LNCAP (cell line): ENCODE data around the gene CD28.

Experiments
- TF ChIP-seq, protein P1 (sequence below): fragments of 450-650 bp; IDR thresholded peaks from 2 replicates; pipeline ENCODE4 v1.5.1; 2017; ENCODE audit warnings: mild to moderate bottlenecking

The CD28 gene

DNA sequence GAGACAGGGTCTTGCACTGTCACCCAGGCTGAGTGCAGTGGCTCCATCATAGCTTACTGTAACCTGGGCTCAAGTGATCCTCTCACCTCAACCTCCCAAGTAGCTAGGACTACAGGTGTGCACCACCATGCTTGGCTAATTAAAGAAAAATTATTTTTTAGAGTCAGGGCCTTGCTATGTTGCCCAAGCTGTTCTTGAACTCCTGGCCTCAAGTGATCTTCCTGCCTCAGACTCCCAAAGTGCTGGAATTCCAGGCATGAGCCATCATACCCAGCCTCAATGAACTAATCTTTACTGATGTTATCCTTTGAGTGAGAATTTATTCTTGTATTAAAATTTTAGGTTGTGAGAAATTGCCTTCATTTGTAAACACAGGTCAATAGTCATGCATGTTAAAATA lies 27.0 kb upstream of the CD28 start:
- TF ChIP-seq, protein P1, sequence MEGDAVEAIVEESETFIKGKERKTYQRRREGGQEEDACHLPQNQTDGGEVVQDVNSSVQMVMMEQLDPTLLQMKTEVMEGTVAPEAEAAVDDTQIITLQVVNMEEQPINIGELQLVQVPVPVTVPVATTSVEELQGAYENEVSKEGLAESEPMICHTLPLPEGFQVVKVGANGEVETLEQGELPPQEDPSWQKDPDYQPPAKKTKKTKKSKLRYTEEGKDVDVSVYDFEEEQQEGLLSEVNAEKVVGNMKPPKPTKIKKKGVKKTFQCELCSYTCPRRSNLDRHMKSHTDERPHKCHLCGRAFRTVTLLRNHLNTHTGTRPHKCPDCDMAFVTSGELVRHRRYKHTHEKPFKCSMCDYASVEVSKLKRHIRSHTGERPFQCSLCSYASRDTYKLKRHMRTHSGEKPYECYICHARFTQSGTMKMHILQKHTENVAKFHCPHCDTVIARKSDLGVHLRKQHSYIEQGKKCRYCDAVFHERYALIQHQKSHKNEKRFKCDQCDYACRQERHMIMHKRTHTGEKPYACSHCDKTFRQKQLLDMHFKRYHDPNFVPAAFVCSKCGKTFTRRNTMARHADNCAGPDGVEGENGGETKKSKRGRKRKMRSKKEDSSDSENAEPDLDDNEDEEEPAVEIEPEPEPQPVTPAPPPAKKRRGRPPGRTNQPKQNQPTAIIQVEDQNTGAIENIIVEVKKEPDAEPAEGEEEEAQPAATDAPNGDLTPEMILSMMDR, result no peak

DNA sequence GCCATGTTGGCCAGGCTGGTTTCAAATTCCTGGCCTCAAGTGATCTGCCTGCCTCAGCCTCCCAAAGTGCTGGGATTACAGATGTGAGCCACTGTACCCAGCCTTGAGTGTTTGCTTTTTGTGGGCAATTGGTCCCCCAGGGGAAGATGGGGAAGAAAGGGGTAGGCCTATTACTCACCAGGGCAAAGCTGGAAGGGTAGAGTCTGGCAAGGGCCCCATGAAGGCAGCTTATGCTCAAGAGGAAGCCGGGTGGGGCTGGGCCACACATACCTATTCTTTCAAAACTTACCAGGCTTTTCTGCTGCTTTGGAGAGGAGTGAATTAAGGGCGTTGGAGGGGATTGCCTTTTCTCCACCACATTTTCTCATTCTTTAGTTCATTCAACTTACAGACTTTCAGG lies 24.5 kb upstream of the CD28 start:
- TF ChIP-seq, protein P1, result no peak

GRCh38 chr2:203682688-203683130 lies 23.7 kb upstream of the CD28 start:
- TF ChIP-seq, protein P1, result no peak

DNA sequence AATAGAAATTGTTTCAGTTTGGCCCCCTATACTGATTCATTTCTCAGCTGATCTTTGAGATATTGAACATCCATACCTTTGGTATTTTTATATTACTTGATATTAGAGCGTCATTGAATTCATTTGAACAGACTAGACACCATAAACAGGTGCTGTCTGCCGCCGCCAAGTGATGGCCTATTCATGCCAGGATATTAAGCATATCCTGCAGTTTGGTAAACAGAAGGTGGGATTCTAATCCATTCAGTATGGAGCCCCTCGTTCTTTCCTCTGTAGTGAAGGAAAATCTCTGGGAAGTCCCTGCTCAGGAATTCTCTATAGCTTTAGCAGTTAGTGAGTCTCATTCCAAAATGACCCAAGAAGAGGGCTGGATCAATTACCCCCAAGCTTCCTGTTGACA lies 23.0 kb upstream of the CD28 start:
- TF ChIP-seq, protein P1, result no peak

DNA sequence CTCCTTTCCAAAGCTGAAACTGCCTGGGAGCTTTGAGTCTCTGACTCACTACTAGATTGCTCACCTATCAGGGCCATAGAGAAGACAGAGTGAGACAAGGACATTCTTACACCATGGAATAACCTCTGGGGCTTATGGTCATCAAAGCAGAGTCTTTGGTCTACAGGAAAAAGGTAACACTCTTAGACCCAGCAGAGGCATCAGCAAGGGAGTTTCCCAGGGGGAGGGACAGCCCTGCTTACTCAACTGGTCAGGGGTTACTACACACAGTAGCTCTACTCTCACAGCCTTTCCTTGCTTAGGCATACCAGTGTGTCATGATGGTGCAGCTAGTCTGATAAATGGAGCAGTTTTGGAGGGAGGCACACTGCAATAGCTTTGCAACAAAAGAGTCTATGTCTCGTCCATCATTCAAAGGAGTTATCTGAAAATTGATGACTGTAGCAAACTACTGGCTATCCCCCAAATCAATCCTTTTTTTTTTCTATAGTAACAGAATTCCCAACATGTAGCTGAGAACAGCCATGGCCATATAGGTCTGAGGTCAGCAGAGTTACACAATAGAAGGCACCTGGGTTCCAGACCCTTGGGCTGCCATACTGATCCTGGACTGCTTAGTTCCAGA lies 22.4 kb upstream of the CD28 start:
- TF ChIP-seq, protein P1, result no peak

- TF ChIP-seq, protein P1, result no peak
These were observed 21.3 kb upstream of the CD28 start for GRCh38 chr2:203685081-203685621.

- TF ChIP-seq, protein P1, result no peak
These were observed 20.5 kb upstream of the CD28 start for GRCh38 chr2:203685789-203686420.
